Measurements from ENCODE around the gene VPS33B. TPM values are rescaled to one million over a fixed set of nuclear protein-coding genes. Genes with fewer than 3 reads are reported as not detected.

Gene VPS33B
- total RNA-seq, 5 donors from 2014 or later (not counting 1 experiment from before 2014, with no cell fraction given), result 19.3 to 29.8 (median 26.0) TPM

- Histone ChIP-seq H3K27ac (ENCODE audit: low read length) (no peak overlapping the region), H3K4me1 (ENCODE audit: control insufficient read depth in 1 of 2, extremely low read depth in 1 of 2, insufficient read depth in 2 of 2, low read length in 2 of 2) (no peaks in the 10 kb centered on the region), H3K36me3 (ENCODE audit: control insufficient read depth in 2 of 2, extremely low read depth in 1 of 2, insufficient read depth in 1 of 2, low read length in 1 of 2) (no peaks in the 10 kb centered on the region), H3K9me3 (no peaks in the 10 kb centered on the region), H3K4me3 (ENCODE audit: control insufficient read depth in 1 of 2, extremely low read depth in 1 of 2, low read length in 1 of 2) (no peak overlapping the region), H3K27me3 (replicated peaks in 1 of 2; ENCODE audit: control insufficient read depth in 2 of 2, extremely low read depth in 1 of 2, insufficient read depth in 2 of 2, low read length in 1 of 2) (peaks cover 0 to 10% of the 10 kb centered on the region in 2 experiments)
- POLR2A ChIA-PET, result interaction anchor here in 1 of 2 donors (0.7 kb wide), 1 partner anchor 319 kb away, joined by 3 read pairs; no protein-coding TSS in a partner anchor
- Mint-ChIP-seq H3K4me3 (no peak overlapping the region), H3K36me3 (no peaks in the 10 kb centered on the region), H3K27me3 (no peaks in the 10 kb centered on the region), H3K9me3 (no peaks in the 10 kb centered on the region), H3K4me1 (no peaks in the 10 kb centered on the region), H3K27ac (no peak overlapping the region)
- 80% methylated on average over 1 of the region's 8 CpGs for WGBS (ENCODE audit: insufficient coverage)
- CTCF ChIA-PET, result interaction anchor here in 1 of 2 donors (0.6 kb wide), 1 partner anchor 232 kb away, joined by 7 read pairs; no protein-coding TSS in a partner anchor
- ATAC-seq (replicated peaks in 1 of 4) (no peak), DNase-seq (no peak)
Measured at GRCh38 chr15:91040856-91041255, 18.5 kb upstream of the VPS33B start.

GRCh38 chr15:91039996-91040395, 17.6 kb upstream of the VPS33B start:
- no peak overlapping the region for H3K4me3 ChIP-seq (ENCODE audit: control insufficient read depth in 1 of 2, extremely low read depth in 1 of 2, low read length in 1 of 2)
- WGBS (ENCODE audit: insufficient coverage), result 83% methylated on average over 1 of the region's 3 CpGs
- H3K4me1 ChIP-seq (ENCODE audit: control insufficient read depth in 1 of 2, extremely low read depth in 1 of 2, insufficient read depth in 2 of 2, low read length in 2 of 2), result no peaks in the 10 kb centered on the region
- ChIA-PET CTCF (no interaction called here), POLR2A (no interaction called here)
- Mint-ChIP-seq H3K36me3 (no peaks in the 10 kb centered on the region), H3K27ac (no peak overlapping the region), H3K4me3 (no peak overlapping the region), H3K9me3 (no peaks in the 10 kb centered on the region), H3K4me1 (no peaks in the 10 kb centered on the region), H3K27me3 (no peaks in the 10 kb centered on the region)
- no peak overlapping the region for H3K27ac ChIP-seq (ENCODE audit: low read length)
- H3K27me3 ChIP-seq (replicated peaks in 1 of 2; ENCODE audit: control insufficient read depth in 2 of 2, extremely low read depth in 1 of 2, insufficient read depth in 2 of 2, low read length in 1 of 2), result peaks cover 0 to 10% of the 10 kb centered on the region in 2 experiments
- DNase-seq (no peak), ATAC-seq (replicated peaks in 1 of 4) (no peak)
- H3K9me3 ChIP-seq, result no peaks in the 10 kb centered on the region
- no peaks in the 10 kb centered on the region for H3K36me3 ChIP-seq (ENCODE audit: control insufficient read depth in 2 of 2, extremely low read depth in 1 of 2, insufficient read depth in 1 of 2, low read length in 1 of 2)

DNA sequence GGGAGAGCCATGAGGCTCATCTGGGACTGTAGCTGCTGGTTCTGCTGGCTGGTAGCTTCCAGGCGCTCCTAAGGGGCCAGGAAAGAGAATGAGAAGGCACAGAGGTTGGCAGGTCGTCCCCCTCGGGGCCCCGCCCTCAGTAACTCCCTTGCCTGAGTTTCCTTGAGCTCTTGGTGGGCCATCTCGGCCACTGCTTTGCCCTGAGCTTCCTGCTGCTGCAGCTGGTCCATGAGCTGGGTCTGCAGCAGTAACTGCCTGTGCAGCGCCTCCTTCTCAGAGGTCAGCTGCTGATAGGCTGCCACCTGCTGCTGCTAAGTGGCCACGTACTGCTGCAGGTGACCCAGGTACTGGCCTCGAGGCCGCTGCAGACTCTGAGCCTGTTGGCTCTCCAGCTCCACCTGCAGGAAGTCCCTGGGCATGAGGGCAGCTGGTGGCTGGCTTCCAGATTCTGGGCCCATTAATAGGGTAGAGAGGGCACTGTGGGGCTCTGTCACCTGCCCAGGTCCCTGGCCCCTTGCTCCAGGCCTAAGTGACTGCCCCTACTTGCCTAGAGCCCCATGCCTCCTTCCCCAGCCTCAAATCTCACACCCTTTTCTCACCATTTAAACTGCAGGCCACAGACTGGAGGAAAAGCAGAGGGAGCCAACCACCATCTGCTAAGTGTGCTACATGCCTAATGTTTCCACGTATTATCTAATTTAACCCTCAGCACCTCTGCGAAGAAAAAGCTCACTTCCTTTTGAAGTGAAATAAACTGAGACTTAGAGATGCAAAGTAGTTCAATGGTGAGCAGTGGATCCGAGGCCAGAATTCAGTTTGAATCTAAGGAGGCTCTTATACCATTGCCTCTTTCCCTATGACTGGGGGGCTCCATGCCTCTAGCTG, 10.8 kb upstream of the VPS33B start:
- Mint-ChIP-seq H3K9me3 (no peaks in the 10 kb centered on the region), H3K36me3 (no peaks in the 10 kb centered on the region), H3K27ac (no peak overlapping the region), H3K27me3 (peaks cover 0 to 4% of the 10 kb centered on the region in 2 donors), H3K4me1 (peaks cover 4 to 10% (median 5%) of the 10 kb centered on the region in 3 donors), H3K4me3 (no peak overlapping the region)
- peak in 33 of 35 experiments; percentile 11 to 67 (median 39) for DNase-seq
- Histone ChIP-seq H3K4me3 (ENCODE audit: control insufficient read depth in 1 of 2, extremely low read depth in 1 of 2, low read length in 1 of 2) (no peak overlapping the region), H3K4me1 (ENCODE audit: control insufficient read depth in 1 of 2, extremely low read depth in 1 of 2, insufficient read depth in 2 of 2, low read length in 2 of 2) (peaks cover 0 to 7% of the 10 kb centered on the region in 2 experiments), H3K27ac (ENCODE audit: low read length) (no peak overlapping the region), H3K36me3 (ENCODE audit: control insufficient read depth in 2 of 2, extremely low read depth in 1 of 2, insufficient read depth in 1 of 2, low read length in 1 of 2) (no peaks in the 10 kb centered on the region), H3K27me3 (replicated peaks in 1 of 2; ENCODE audit: control insufficient read depth in 2 of 2, extremely low read depth in 1 of 2, insufficient read depth in 2 of 2, low read length in 1 of 2) (peaks cover 0 to 7% of the 10 kb centered on the region in 2 experiments), H3K9me3 (no peaks in the 10 kb centered on the region)
- ATAC-seq (replicated peaks in 1 of 4), result peak; percentile 63 to 79 (median 65)
- whole genome bisulfite sequencing (ENCODE audit: insufficient coverage), result 51% methylated on average over 9 of the region's 12 CpGs
- ChIA-PET CTCF (interaction anchor here (0.6 to 1.9 kb wide), 10 partner anchors 9 to 130 kb away, joined by 3 to 11 read pairs (median 4); partner anchors contain the start of genes HDDC3 (in 1 of the 2), MAN2A2 (in 1 of the 2) and VPS33B (in 1 of the 2)), POLR2A (interaction anchor here in 1 of 2 donors (0.5 kb wide), 1 partner anchor 76 kb away, joined by 3 read pairs; no protein-coding TSS in a partner anchor)

DNA sequence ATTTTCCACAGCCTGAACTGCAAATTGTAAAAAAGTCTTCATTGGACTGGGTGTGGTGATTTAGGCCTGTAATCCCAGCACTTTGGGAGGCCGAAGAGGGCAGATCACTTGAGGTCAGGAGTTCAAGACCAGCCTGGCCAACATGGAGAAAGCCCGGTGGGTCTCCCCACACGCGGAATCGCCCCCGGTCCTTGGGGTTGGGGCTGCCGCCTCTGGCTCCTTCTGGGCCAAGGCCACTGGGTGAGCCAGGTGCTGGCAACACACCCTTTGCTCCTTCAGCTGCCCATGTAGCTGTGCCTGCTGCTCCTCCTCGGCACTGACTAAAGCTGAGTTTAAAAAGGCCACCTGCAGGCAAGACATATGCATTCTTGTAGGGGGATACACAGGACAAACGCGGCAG, 9.4 kb upstream of the VPS33B start:
- Histone ChIP-seq H3K9me3 (no peaks in the 10 kb centered on the region), H3K36me3 (ENCODE audit: control insufficient read depth in 2 of 2, extremely low read depth in 1 of 2, insufficient read depth in 1 of 2, low read length in 1 of 2) (no peaks in the 10 kb centered on the region), H3K27me3 (replicated peaks in 1 of 2; ENCODE audit: control insufficient read depth in 2 of 2, extremely low read depth in 1 of 2, insufficient read depth in 2 of 2, low read length in 1 of 2) (peaks cover 0 to 6% of the 10 kb centered on the region in 2 experiments), H3K4me1 (ENCODE audit: control insufficient read depth in 1 of 2, extremely low read depth in 1 of 2, insufficient read depth in 2 of 2, low read length in 2 of 2) (peaks cover 0 to 7% of the 10 kb centered on the region in 2 experiments), H3K27ac (ENCODE audit: low read length) (no peak overlapping the region), H3K4me3 (ENCODE audit: control insufficient read depth in 1 of 2, extremely low read depth in 1 of 2, low read length in 1 of 2) (no peak overlapping the region)
- POLR2A ChIA-PET, result no interaction called here
- no peak for DNase-seq
- peaks cover 0 to 4% of the 10 kb centered on the region in 2 donors for H3K27me3 Mint-ChIP-seq
- ATAC-seq (replicated peaks in 1 of 4), result no peak
- CTCF ChIA-PET, result interaction anchor here in 1 of 2 donors (1.1 kb wide), 1 partner anchor 75 kb away, joined by 5 read pairs; no protein-coding TSS in a partner anchor
- H3K27ac Mint-ChIP-seq, result no peak overlapping the region
- WGBS (ENCODE audit: insufficient coverage), result 90% methylated on average over 9 of the region's 10 CpGs
- no peaks in the 10 kb centered on the region for H3K9me3 Mint-ChIP-seq
- H3K4me3 Mint-ChIP-seq, result no peak overlapping the region
- H3K4me1 Mint-ChIP-seq, result peaks cover 4 to 10% (median 5%) of the 10 kb centered on the region in 3 donors
- no peaks in the 10 kb centered on the region for H3K36me3 Mint-ChIP-seq

- 78% methylated on average over 1 of the region's 1 CpG for WGBS (ENCODE audit: insufficient coverage)
- CTCF ChIA-PET, result no interaction called here
- H3K4me1 Mint-ChIP-seq, result peaks cover 5 to 11% (median 8%) of the 10 kb centered on the region in 3 donors
- no peak overlapping the region for H3K4me3 ChIP-seq (ENCODE audit: control insufficient read depth in 1 of 2, extremely low read depth in 1 of 2, low read length in 1 of 2)
- no peaks in the 10 kb centered on the region for H3K9me3 Mint-ChIP-seq
- peaks cover 0 to 2% of the 10 kb centered on the region in 2 experiments for H3K27me3 ChIP-seq (replicated peaks in 1 of 2; ENCODE audit: control insufficient read depth in 2 of 2, extremely low read depth in 1 of 2, insufficient read depth in 2 of 2, low read length in 1 of 2)
- H3K9me3 ChIP-seq, result no peaks in the 10 kb centered on the region
- peaks cover 0 to 4% of the 10 kb centered on the region in 2 experiments for H3K4me1 ChIP-seq (ENCODE audit: control insufficient read depth in 1 of 2, extremely low read depth in 1 of 2, insufficient read depth in 2 of 2, low read length in 2 of 2)
- H3K27me3 Mint-ChIP-seq, result no peaks in the 10 kb centered on the region
- H3K36me3 Mint-ChIP-seq, result no peaks in the 10 kb centered on the region
- POLR2A ChIA-PET, result interaction anchor here in 1 of 2 donors (0.5 kb wide), 1 partner anchor 73 kb away, joined by 3 read pairs; the partner anchor contains the start of gene RCCD1
- no peak overlapping the region for H3K4me3 Mint-ChIP-seq
- DNase-seq (no peak), ATAC-seq (replicated peaks in 1 of 4) (no peak)
- no peak overlapping the region for H3K27ac ChIP-seq (ENCODE audit: low read length)
- H3K27ac Mint-ChIP-seq, result no peak overlapping the region
- no peaks in the 10 kb centered on the region for H3K36me3 ChIP-seq (ENCODE audit: control insufficient read depth in 2 of 2, extremely low read depth in 1 of 2, insufficient read depth in 1 of 2, low read length in 1 of 2)
Measured at GRCh38 chr15:91027677-91028076, 5.3 kb upstream of the VPS33B start.

- Mint-ChIP-seq H3K4me3 (peak overlapping the region in 2 of 3 donors; percentile 7 to 13), H3K27ac (no peak overlapping the region), H3K36me3 (no peaks in the 10 kb centered on the region), H3K27me3 (no peaks in the 10 kb centered on the region), H3K9me3 (no peaks in the 10 kb centered on the region), H3K4me1 (peaks cover 31 to 45% (median 32%) of the 10 kb centered on the region in 3 donors)
- peaks cover 0 to 2% of the 10 kb centered on the region in 2 experiments for H3K27me3 ChIP-seq (replicated peaks in 1 of 2; ENCODE audit: control insufficient read depth in 2 of 2, extremely low read depth in 1 of 2, insufficient read depth in 2 of 2, low read length in 1 of 2)
- no peaks in the 10 kb centered on the region for H3K36me3 ChIP-seq (ENCODE audit: control insufficient read depth in 2 of 2, extremely low read depth in 1 of 2, insufficient read depth in 1 of 2, low read length in 1 of 2)
- no peak overlapping the region for H3K4me3 ChIP-seq (ENCODE audit: control insufficient read depth in 1 of 2, extremely low read depth in 1 of 2, low read length in 1 of 2)
- H3K4me1 ChIP-seq (ENCODE audit: control insufficient read depth in 1 of 2, extremely low read depth in 1 of 2, insufficient read depth in 2 of 2, low read length in 2 of 2), result peaks cover 6 to 20% of the 10 kb centered on the region in 2 experiments
- DNase-seq, result no peak
- ATAC-seq (replicated peaks in 1 of 4), result no peak
- H3K9me3 ChIP-seq, result no peaks in the 10 kb centered on the region
- 94% methylated on average over 3 of the region's 7 CpGs for WGBS (ENCODE audit: insufficient coverage)
- POLR2A ChIA-PET, result no interaction called here
- CTCF ChIA-PET, result interaction anchor here in 1 of 2 donors (0.7 kb wide), 1 partner anchor 688 kb away, joined by 5 read pairs; no protein-coding TSS in a partner anchor
- no peak overlapping the region for H3K27ac ChIP-seq (ENCODE audit: low read length)
Measured at GRCh38 chr15:91023720-91024119, 1.3 kb upstream of the VPS33B start.

Measured in T-cell (primary cell).